Subcutaneous adipose tissue (tissue), 4 donors: ENCODE results near the gene CSK. TPM values are rescaled to one million over a fixed set of nuclear protein-coding genes. Genes with fewer than 3 reads are reported as not detected.

Experiments
- total RNA-seq, 4 donors: library from RNA; depleted of rRNA; stranded (reverse); fragments of >200 nt; gene quantifications; one replicate each; pipeline ENCODE4 v1.1.0, GENCODE V29; 2016
- TF ChIP-seq, protein P1 (sequence below): fragments of 450-650 bp; IDR thresholded peaks from one replicate; pipeline ENCODE4 v1.5.1; 2016; ENCODE audit warnings: low read depth, mild to moderate bottlenecking, control low read depth, antibody characterized with exemption, moderate library complexity

Gene CSK
- 10 to 100 TPM; 17.1 to 25.2 (median 21.9) TPM for total RNA-seq

DNA sequence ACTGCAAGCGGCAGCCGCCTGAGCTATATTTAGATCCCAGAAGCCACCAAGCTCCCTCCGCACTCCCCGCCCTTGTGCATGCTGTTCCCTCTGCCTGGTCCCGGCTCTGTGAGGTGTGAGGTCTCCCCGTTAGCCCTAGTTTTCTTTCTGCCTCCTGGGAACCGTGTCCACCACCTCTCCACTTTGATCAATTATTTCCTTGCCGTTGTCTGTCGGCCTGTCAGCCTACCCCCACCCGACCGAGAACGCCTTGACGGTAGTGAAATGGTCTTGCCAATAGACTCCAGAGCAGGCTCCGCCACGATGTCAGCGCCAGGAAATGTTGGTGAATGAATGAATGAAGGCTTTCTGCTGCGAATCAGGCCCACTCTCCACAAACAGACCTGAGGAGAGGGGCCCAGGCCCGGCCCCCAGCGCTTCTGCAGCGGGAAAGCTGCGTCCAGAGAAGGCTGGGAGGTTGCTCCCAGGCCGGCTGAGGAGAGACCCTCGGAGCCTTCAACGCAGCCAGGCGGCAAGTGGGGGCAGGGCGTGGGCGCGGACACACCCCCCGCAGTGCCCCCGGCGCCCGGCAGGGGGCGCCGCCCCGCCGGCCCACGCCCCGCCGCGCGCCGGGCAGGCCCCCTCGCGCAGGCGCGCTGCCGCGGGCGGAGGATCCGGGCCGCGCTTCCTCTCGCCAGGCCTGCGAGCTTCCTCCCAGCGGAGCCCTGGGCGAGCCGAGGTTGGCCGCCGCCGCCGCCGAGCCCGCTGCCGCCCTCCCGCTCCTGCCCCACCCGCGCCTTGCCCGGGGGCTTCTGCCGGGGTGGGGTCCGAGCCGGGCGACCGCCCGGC, at the start of gene CSK:
TSS of gene CSK (plus strand) at position 650 of the 828 bp plus-strand sequence. CDS start 16,218 bp downstream, outside the sequence.
- TF ChIP-seq, protein P1, sequence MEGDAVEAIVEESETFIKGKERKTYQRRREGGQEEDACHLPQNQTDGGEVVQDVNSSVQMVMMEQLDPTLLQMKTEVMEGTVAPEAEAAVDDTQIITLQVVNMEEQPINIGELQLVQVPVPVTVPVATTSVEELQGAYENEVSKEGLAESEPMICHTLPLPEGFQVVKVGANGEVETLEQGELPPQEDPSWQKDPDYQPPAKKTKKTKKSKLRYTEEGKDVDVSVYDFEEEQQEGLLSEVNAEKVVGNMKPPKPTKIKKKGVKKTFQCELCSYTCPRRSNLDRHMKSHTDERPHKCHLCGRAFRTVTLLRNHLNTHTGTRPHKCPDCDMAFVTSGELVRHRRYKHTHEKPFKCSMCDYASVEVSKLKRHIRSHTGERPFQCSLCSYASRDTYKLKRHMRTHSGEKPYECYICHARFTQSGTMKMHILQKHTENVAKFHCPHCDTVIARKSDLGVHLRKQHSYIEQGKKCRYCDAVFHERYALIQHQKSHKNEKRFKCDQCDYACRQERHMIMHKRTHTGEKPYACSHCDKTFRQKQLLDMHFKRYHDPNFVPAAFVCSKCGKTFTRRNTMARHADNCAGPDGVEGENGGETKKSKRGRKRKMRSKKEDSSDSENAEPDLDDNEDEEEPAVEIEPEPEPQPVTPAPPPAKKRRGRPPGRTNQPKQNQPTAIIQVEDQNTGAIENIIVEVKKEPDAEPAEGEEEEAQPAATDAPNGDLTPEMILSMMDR: no peak

DNA sequence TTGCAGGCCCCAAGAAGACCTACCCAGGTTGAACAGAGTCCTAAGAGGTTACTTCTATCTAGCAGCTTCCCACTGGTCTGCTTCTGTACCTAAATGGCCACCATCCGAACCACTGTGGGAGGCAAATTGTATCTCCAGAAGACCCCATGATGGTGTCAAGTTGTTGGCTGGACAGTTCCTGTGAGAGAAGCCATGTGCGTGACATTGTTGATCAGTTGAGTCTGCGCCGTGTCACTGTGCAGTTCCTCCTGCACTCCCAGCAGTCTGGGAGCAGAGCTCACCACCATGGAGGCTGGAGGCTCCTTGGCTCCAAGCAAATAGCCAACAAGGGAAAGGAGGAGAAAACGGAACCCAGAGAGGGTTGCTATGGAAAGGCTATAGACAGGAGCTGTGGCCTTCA, 49.0 kb upstream of the CSK start:
- TF ChIP-seq, protein P1: no peak

DNA sequence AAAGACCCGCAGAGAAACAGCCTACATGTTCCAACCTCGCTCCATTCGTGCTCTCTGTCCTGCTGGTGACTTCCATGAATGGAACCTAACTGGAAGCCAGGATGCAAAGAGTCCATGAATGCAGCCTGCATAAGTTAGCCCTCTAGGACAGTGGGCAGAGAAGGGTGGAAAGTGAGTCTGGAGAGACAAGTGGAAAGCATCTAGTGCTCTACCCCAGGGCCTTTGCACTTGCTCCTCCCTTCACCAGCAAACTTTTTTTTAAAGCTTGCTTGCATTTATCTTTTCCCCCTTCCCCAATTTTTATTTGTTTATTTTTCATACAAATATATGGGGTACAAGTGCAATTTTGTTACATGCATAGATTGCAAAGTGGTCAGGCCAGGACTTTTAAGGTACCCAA, 48.6 kb upstream of the CSK start:
- TF ChIP-seq, protein P1: no peak

DNA sequence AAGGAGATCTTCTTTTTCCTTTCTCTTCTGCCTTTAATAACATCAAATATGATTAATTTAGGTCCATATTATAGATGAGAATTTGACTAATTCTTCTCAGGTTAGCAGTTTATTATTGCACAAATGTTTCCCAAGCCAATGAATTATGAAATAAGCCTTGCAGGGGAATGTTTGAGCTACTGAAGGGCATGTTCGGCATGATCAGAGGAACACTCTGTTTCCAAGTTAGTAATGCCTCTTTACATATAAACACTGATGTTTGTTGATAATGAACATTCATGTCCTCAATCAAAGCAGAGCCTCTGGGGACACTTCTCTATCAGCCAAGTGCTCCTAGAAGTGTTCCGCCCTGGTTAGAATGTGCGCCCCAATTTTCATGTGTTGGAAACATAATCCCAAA, 46.6 kb upstream of the CSK start:
- TF ChIP-seq, protein P1: no peak

DNA sequence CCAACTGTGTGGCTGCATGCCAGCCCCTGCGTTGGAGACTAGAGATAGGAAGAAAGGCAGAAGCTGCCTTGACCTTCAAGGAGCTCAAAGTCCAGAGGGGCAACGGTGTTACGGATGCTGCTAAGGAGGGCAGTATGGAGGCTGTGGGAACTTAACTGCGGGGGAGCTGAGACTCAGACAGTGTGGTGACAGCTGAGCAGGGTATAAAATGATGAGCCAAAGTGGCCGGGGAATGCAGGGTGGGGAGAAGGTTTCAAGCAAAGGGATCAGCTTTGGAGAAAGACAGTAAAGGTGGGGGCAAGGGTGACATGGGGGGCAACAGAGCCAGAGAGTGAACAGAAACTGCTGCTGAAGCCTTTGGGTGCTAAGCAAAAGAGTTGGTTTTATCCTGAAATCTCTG, 39.5 kb upstream of the CSK start:
- TF ChIP-seq, protein P1: no peak

DNA sequence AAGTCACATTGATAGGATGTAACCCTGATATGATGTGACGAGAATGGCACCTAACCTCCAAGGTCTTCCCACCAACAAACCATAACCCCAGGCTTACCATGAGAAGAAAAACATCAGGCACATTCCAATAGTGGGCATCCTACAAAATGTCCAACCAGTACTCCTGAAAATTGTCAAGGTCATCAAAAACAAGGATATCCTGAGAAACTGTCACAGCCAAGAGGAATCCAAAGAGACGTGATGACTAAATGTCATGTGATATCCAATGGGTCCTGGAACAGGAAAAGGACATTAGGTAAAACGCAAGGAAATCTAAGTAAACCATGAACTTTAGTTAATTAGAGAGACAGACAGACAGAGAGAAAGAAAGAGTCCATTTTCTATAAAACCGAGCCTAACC, 35.5 kb upstream of the CSK start:
- TF ChIP-seq, protein P1: no peak

DNA sequence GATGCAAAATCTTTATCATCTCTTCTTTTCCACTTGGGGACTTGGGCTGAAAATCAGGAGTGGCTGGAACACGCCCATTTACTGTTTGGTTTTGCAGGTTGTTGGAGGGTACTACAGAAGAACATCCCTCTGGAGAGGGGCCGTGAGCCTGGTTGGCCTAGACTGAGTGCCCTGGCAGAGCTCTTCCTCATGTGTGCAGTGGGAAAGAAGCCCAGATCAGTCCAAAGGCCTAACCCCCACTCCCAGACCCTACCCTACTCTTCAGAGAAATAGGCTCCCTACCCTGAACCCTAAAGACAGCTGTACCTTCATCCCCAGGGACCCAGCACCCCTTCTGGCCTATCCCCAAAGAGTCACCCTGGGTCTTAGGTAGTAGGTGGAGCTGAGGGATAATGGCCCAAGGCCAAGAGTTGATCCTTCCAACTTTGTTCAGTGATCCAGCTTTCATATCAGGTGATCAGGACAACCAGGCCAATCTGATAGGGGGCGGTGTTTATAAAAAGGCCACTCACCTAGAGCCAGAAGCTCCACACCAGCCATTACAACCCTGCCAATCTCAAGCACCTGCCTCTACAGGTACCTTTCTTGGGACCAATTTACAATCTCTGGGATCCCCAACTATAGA, 33.4 kb upstream of the CSK start, which contains the start of gene CYP1A2:
TSS of gene CYP1A2 (plus strand) at position 524 of the 625 bp plus-strand sequence. CDS start 894 bp downstream, outside the sequence.
- TF ChIP-seq, protein P1: no peak
